ENCODE results near the gene PIGZ. TPM values are rescaled to one million over a fixed set of nuclear protein-coding genes. Genes with fewer than 3 reads are reported as not detected.

PIGZ gene
- total and polyA plus RNA-seq, 8 donors, result 1.2 to 125 (median 5.4) TPM

GRCh38 chr3:196942915-196943277 is 25.7 kb downstream of the PIGZ start:
- TF ChIP-seq POLR2AphosphoS5 (IDR thresholded peaks at IDR 0.05) (no peak), EP300 (IDR thresholded peaks at IDR 0.05) (no peak), POLR2A (IDR thresholded peaks at IDR 0.05) (no peak)
- TF ChIP-seq, protein P1, sequence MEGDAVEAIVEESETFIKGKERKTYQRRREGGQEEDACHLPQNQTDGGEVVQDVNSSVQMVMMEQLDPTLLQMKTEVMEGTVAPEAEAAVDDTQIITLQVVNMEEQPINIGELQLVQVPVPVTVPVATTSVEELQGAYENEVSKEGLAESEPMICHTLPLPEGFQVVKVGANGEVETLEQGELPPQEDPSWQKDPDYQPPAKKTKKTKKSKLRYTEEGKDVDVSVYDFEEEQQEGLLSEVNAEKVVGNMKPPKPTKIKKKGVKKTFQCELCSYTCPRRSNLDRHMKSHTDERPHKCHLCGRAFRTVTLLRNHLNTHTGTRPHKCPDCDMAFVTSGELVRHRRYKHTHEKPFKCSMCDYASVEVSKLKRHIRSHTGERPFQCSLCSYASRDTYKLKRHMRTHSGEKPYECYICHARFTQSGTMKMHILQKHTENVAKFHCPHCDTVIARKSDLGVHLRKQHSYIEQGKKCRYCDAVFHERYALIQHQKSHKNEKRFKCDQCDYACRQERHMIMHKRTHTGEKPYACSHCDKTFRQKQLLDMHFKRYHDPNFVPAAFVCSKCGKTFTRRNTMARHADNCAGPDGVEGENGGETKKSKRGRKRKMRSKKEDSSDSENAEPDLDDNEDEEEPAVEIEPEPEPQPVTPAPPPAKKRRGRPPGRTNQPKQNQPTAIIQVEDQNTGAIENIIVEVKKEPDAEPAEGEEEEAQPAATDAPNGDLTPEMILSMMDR (IDR thresholded peaks at IDR 0.05), result no peak
- Histone ChIP-seq H3K4me1 (peaks cover 17 to 48% (median 34%) of the 10 kb centered on the region in 4 donors), H3K9me3 (no peaks in the 10 kb centered on the region), H3K4me3 (peak overlapping the region; percentile 87 to 100 (median 98)), H3K27me3 (no peaks in the 10 kb centered on the region), H3K36me3 (peaks cover 13 to 36% (median 31%) of the 10 kb centered on the region in 4 donors), H3K27ac (peak overlapping the region; percentile 93 to 97 (median 96))
- no peak for DNase-seq
- WGBS, 5 donors, result 0 to 1% (median 0%) methylated on average over 15 to 25 of the region's 25 CpGs
- intact Hi-C loops (cut with DNase I; ENCODE audit: low total_unique reads), result no loop called here

GRCh38 chr3:196942226-196942914 is 26.3 kb downstream of the PIGZ start, which contains the start of gene NCBP2:
Gene NCBP2, minus strand, starts transcription at chr3:196942528. Its CDS starts 25 bp downstream, at chr3:196942503.
- Histone ChIP-seq H3K27ac (peak within 1 kb of the TSS; percentile 93 to 97 (median 96)), H3K27me3 (no peaks in the 10 kb centered on the region), H3K4me3 (peak within 1 kb of the TSS; percentile 87 to 100 (median 98)), H3K9me3 (no peaks in the 10 kb centered on the region), H3K4me1 (peaks cover 17 to 48% (median 34%) of the 10 kb centered on the region in 4 donors), H3K36me3 (peaks cover 17 to 38% (median 35%) of the 10 kb centered on the region in 4 donors)
- TF ChIP-seq POLR2AphosphoS5 (IDR thresholded peaks at IDR 0.05), result peak; percentile 88 to 99 (median 93)
- TF ChIP-seq, protein P1 (IDR thresholded peaks at IDR 0.05), result peak in 5 of 7 experiments; percentile 47 to 66 (median 59)
- peak; percentile 29 for TF ChIP-seq EP300 (IDR thresholded peaks at IDR 0.05)
- TF ChIP-seq POLR2A (IDR thresholded peaks at IDR 0.05), result peak in 1 of 4 donors; percentile 76
- 0% methylated on average over 6 to 77 of the region's 77 CpGs for WGBS, 5 donors
- DNase-seq, result peak; percentile 99
- intact Hi-C loops (cut with DNase I; ENCODE audit: low total_unique reads), result no loop called here

DNA sequence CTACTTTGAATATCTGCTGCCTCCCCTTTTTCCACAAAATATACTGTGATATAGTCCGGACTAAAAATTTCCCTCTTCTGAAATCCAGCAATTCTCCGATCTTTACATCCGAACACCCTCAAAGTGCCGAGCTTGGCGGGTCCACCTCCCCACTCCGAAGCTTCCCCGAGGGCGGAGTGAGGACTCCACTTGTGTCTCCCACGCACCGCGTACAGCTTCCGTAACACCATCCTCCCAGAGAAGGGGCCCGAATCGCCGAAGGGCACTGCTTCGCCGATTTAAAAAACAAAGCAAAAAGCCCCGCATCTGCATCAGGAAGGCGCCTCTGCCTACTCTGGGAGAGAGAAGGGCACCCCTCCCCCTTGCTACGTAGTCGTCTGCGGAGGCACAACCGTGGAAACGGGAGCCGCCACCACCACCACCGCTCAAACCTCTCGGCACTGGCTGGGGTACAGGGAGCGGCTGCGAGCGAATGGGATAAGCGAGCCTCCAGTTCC is 26.9 kb downstream of the PIGZ start:
- Histone ChIP-seq H3K36me3 (peaks cover 23 to 44% (median 39%) of the 10 kb centered on the region in 4 donors), H3K4me3 (peak overlapping the region; percentile 87 to 100 (median 98)), H3K4me1 (peaks cover 17 to 48% (median 34%) of the 10 kb centered on the region in 4 donors), H3K27me3 (no peaks in the 10 kb centered on the region), H3K9me3 (no peaks in the 10 kb centered on the region), H3K27ac (peak overlapping the region; percentile 93 to 97 (median 96))
- no peak for TF ChIP-seq POLR2AphosphoS5 (IDR thresholded peaks at IDR 0.05)
- TF ChIP-seq POLR2A (IDR thresholded peaks at IDR 0.05), result no peak
- TF ChIP-seq EP300 (IDR thresholded peaks at IDR 0.05), result no peak
- TF ChIP-seq, protein P1 (IDR thresholded peaks at IDR 0.05), result no peak
- peak in 1 of 2 donors; percentile 44 for DNase-seq
- intact Hi-C loops (cut with DNase I; ENCODE audit: low total_unique reads), result no loop called here
- 0 to 1% (median 0%) methylated on average over 18 to 31 of the region's 31 CpGs for WGBS, 5 donors

DNA sequence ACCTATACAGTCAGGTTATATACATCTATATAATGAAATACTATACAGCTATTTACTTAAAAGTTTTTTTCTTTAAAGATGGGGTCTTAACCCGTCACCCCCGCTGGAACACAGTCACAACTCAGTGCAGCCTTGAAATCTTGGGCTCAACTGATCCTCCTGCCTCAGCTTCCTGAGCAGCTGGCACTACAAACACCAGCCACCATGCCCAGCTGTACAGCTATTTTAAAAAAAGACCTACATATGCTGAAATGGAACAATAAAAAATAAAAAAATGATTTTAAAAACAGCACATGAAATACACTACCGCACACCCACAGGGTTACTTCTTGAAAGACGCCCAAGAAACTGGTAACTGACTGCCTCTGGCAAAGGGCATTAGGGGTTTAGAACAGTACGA is 30.1 kb downstream of the PIGZ start:
- intact Hi-C loops (cut with DNase I; ENCODE audit: low total_unique reads), result no loop called here
- 84 to 92% (median 91%) methylated on average over 5 of the region's 5 CpGs for WGBS, 5 donors
- no peaks in the 10 kb centered on the region for H3K27me3 ChIP-seq
- no peak for DNase-seq
- H3K4me3 ChIP-seq, result no peak overlapping the region
- H3K4me1 ChIP-seq, result peaks cover 13 to 33% (median 23%) of the 10 kb centered on the region in 4 donors
- H3K36me3 ChIP-seq, result peaks cover 52 to 62% (median 62%) of the 10 kb centered on the region in 4 donors
- TF ChIP-seq POLR2A (IDR thresholded peaks at IDR 0.05) (no peak), EP300 (IDR thresholded peaks at IDR 0.05) (no peak), POLR2AphosphoS5 (IDR thresholded peaks at IDR 0.05) (no peak)
- TF ChIP-seq, protein P1 (IDR thresholded peaks at IDR 0.05), result no peak
- no peaks in the 10 kb centered on the region for H3K9me3 ChIP-seq
- H3K27ac ChIP-seq, result no peak overlapping the region
